ENCODE data around the gene STARD3.
A peak's percentile ranks its signal among the peaks of the same experiment; 100 is the strongest.
"Not testable (repeated sequence)": the region's sequence is repeated elsewhere in the genome, so short reads cannot be mapped to it uniquely, and the experiment has no call there.

Gene STARD3

DNA sequence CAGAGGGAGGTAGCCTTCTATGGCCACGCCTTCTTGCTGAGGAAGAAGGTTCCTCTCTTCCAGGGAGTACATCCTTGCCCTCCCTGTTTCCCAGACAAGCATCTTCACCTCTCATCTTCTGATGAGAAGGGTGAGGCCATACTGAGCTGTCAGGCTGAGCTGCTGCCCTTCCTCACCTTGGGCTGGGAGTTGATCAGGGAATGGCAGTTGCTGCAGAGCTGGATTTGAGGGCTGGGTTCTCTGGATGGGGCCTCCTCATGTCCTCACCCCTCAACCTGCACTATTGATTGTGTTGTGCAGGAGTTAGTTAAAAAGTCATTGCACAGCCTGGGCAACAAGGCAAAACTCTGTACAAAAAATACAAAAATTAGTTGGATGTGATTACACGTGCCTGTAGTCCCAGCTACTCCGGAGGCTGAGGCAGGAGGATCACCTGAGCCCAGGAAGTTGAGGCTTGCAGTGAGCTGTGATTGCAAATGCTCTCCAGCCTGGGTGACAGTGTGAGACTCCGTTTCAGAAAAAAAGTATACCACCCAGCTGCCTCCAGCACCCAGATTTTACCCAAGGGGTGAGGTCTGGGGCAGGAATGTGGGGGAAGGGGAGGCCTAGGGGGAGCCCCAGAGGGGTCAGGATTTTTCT, 65.0 kb downstream of the STARD3 start:
- Histone ChIP-seq H3K4me3 (ENCODE audit: low read depth, low read length) (peak overlapping the region; percentile 90), H3K9ac (ENCODE audit: low read depth, low read length) (no peak overlapping the region)

DNA sequence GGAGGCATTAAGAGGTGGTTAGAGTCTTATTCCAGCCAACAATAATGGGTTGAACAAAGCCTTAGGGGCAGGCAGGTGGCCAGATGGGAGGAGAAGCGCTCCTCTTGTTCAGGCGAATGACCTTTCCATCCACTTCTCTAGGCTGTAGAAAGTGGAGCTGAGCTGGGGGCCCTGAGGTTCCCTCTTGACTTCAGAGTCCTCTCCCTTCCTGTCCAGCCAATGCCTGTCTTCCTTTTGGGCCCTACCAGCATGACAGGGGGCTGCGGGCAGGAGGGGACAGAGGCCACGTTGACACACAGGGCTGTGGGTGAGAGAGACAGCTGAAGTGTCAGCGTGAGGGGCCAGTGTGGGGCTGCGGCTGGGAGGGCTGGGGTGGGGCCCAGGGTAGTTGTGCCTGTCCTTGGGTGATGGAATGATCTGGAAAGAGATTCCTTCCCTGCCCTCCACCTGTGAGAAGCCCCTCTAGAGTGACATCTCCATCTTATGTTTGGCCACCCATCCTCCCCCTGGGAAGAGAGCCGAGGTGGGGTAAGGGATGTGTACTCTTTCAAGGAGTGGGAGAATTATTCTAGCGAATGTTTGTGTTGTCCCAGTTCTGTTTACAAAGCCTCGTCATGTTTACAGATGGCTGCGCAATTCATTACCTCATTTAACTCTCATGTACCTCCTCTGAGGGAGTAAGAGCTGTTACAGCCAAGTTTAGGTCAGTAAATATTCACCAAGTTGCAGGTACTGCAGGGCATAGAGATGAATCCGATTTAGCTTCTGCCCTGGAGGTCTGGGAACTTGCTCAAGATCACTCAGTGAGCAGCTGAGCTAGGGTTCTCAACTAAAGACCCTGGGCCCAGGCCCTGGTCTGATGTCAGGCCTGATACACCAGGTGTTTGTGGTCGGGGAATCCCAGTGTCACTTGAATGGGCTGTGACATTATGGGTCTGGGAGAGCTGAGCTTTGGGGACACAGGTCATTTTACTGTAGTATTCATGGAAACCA, 66.3 kb downstream of the STARD3 start:
- no peaks in the 10 kb centered on the region for H3K27me3 ChIP-seq (ENCODE audit: control insufficient read depth, insufficient read depth, low read length)
- H3K4me1 ChIP-seq (ENCODE audit: control insufficient read depth, insufficient read depth, low read length), result peaks cover 28% of the 10 kb centered on the region
- H3K9ac ChIP-seq (ENCODE audit: low read depth, low read length), result no peak overlapping the region
- H3K9me3 ChIP-seq (ENCODE audit: control insufficient read depth, insufficient read depth, low read length), result no peaks in the 10 kb centered on the region
- H3K36me3 ChIP-seq (ENCODE audit: control insufficient read depth, insufficient read depth, low read length), result peaks cover 23% of the 10 kb centered on the region
- H3K4me3 ChIP-seq (ENCODE audit: low read depth, low read length), result peak overlapping the region; percentile 3

More for the DNA sequence above, 65.0 kb downstream of the STARD3 start:
- Histone ChIP-seq H3K27me3 (ENCODE audit: control insufficient read depth, insufficient read depth, low read length) (no peaks in the 10 kb centered on the region), H3K36me3 (ENCODE audit: control insufficient read depth, insufficient read depth, low read length) (peaks cover 12% of the 10 kb centered on the region), H3K9me3 (ENCODE audit: control insufficient read depth, insufficient read depth, low read length) (no peaks in the 10 kb centered on the region), H3K4me1 (ENCODE audit: control insufficient read depth, insufficient read depth, low read length) (peaks cover 28% of the 10 kb centered on the region)

DNA sequence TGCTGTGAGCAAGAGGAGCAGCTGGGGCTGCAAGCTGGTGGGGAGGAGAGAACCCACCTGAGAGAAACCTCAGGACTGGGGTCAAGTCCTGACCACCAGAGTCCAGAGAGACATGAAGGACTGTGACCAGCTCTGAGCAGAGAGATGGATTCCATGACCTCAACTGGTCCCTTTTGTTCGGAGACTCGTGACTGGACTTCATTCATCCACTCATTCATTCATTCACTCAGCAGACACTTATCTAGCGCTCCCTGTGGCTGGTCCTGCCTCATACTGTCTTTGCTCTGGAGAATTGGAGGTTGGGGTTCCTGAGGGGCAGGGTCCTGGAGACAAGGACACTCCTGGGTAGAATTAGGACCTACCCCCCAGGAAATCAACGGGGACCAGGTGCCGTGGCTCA, 67.0 kb downstream of the STARD3 start:
- no peaks in the 10 kb centered on the region for H3K27me3 ChIP-seq (ENCODE audit: control insufficient read depth, insufficient read depth, low read length)
- peaks cover 30% of the 10 kb centered on the region for H3K36me3 ChIP-seq (ENCODE audit: control insufficient read depth, insufficient read depth, low read length)
- H3K4me3 ChIP-seq (ENCODE audit: low read depth, low read length), result no peak overlapping the region
- no peaks in the 10 kb centered on the region for H3K9me3 ChIP-seq (ENCODE audit: control insufficient read depth, insufficient read depth, low read length)
- no peak overlapping the region for H3K9ac ChIP-seq (ENCODE audit: low read depth, low read length)
- peaks cover 25% of the 10 kb centered on the region for H3K4me1 ChIP-seq (ENCODE audit: control insufficient read depth, insufficient read depth, low read length)

DNA sequence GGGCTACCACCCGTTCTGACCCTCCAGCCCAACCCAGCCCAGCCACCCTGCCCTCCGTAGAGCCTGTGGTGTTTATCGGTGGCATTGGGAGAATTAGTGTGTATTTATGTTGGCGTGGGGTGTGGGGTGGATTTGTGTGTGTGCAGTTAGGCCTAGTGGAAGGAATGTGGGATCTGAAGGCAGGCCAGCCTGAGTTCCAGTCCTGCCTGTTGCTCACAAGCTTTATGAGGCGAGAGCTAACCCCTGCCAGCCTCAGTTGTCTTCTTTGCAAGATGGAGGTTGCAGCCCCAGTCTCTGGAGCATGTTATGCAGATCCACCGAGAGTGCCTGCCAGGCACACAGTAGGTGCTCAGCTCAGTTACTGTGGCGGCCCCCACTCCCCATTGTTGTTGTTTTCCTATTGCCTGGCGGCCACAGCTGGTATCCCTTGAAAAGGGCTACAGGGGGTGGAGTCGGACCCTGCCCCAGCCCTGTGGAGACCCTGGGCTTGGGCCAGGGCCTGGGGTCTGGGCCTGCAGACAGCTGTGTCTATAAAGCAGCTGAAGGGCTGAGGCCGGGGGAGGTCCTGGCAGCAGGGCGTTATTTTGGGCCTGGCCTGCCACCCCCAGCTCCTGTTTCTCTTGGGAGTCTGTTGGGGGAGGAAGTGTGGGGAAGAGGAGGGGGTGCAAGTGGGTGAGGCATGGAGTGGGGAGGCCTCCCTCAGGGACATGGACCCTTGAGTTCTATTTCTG, 68.0 kb downstream of the STARD3 start:
- peaks cover 40% of the 10 kb centered on the region for H3K36me3 ChIP-seq (ENCODE audit: control insufficient read depth, insufficient read depth, low read length)
- peaks cover 25% of the 10 kb centered on the region for H3K4me1 ChIP-seq (ENCODE audit: control insufficient read depth, insufficient read depth, low read length)
- peak overlapping the region; percentile 47 for H3K9ac ChIP-seq (ENCODE audit: low read depth, low read length)
- H3K27me3 ChIP-seq (ENCODE audit: control insufficient read depth, insufficient read depth, low read length), result no peaks in the 10 kb centered on the region
- H3K4me3 ChIP-seq (ENCODE audit: low read depth, low read length), result no peak overlapping the region
- no peaks in the 10 kb centered on the region for H3K9me3 ChIP-seq (ENCODE audit: control insufficient read depth, insufficient read depth, low read length)

DNA sequence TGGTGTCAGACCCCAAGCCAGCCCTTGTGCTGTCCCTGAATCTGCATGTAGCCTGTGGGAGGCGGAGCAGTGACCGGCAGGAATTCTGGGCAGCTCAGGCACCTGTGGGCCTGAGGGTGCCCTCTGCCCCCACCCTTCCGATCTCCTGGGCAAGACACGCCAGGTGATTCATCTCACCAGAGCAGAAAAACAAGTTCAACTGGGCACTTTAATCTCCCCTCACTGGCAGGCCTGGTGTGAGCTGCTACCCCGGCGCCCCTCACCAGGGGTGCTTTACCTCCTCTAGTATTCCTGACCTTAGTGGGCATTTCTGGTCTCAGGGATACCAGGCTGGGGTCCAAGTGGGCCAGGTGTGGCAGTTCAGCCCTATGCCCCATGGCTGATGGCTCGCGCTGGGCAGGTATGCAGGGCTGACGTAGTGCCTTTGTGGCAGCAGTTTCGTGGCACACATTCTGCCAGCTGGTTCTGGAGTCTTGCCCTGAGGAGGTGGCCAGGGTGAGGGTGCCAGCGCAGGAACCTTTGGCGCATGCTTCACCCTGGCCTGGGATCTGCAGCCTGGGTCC, 68.9 kb downstream of the STARD3 start:
- H3K27me3 ChIP-seq (ENCODE audit: control insufficient read depth, insufficient read depth, low read length), result no peaks in the 10 kb centered on the region
- no peaks in the 10 kb centered on the region for H3K9me3 ChIP-seq (ENCODE audit: control insufficient read depth, insufficient read depth, low read length)
- no peak overlapping the region for H3K4me3 ChIP-seq (ENCODE audit: low read depth, low read length)
- peak overlapping the region; percentile 47 for H3K9ac ChIP-seq (ENCODE audit: low read depth, low read length)
- H3K36me3 ChIP-seq (ENCODE audit: control insufficient read depth, insufficient read depth, low read length), result peaks cover 47% of the 10 kb centered on the region
- H3K4me1 ChIP-seq (ENCODE audit: control insufficient read depth, insufficient read depth, low read length), result peaks cover 25% of the 10 kb centered on the region

DNA sequence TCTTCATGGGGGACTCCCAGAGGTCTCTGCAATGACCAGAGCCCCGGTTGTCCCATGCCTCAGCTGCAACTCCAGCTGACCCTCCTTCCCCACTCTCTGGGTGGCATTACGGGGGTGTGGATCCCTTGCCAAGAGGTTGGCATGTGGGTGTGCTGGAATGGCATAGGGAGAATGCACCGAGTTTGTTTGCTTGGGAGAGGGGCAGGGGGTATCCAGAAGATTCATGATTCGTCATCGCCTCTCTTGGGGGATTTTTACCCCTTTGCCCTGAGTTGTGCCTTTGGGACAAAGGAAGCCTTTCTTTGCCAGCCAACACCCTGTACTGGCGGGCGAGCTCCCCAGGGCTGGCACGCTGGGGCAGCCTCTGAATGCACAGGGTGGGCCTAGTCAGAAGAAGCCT, 69.4 kb downstream of the STARD3 start:
- H3K36me3 ChIP-seq (ENCODE audit: control insufficient read depth, insufficient read depth, low read length), result peaks cover 52% of the 10 kb centered on the region
- no peaks in the 10 kb centered on the region for H3K9me3 ChIP-seq (ENCODE audit: control insufficient read depth, insufficient read depth, low read length)
- H3K27me3 ChIP-seq (ENCODE audit: control insufficient read depth, insufficient read depth, low read length), result no peaks in the 10 kb centered on the region
- peaks cover 25% of the 10 kb centered on the region for H3K4me1 ChIP-seq (ENCODE audit: control insufficient read depth, insufficient read depth, low read length)
- H3K4me3 ChIP-seq (ENCODE audit: low read depth, low read length), result no peak overlapping the region
- H3K9ac ChIP-seq (ENCODE audit: low read depth, low read length), result no peak overlapping the region

DNA sequence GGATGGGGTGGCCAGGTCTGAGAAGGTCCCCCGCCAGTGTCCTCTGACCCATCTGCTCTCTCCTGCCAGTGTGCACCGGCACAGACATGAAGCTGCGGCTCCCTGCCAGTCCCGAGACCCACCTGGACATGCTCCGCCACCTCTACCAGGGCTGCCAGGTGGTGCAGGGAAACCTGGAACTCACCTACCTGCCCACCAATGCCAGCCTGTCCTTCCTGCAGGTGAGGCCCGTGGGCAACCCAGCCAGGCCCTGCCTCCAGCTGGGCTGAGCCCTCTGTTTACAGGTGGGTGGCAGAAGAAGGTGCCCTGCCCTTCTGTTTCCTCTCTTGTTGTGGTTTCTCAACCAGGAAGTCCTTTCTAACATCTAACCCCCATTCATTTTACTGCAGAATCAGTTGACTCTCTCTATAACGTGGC, 70.0 kb downstream of the STARD3 start:
- H3K36me3 ChIP-seq (ENCODE audit: control insufficient read depth, insufficient read depth, low read length), result peaks cover 57% of the 10 kb centered on the region
- H3K9ac ChIP-seq (ENCODE audit: low read depth, low read length), result no peak overlapping the region
- no peak overlapping the region for H3K4me3 ChIP-seq (ENCODE audit: low read depth, low read length)
- H3K4me1 ChIP-seq (ENCODE audit: control insufficient read depth, insufficient read depth, low read length), result peaks cover 25% of the 10 kb centered on the region
- no peaks in the 10 kb centered on the region for H3K27me3 ChIP-seq (ENCODE audit: control insufficient read depth, insufficient read depth, low read length)
- no peaks in the 10 kb centered on the region for H3K9me3 ChIP-seq (ENCODE audit: control insufficient read depth, insufficient read depth, low read length)

DNA sequence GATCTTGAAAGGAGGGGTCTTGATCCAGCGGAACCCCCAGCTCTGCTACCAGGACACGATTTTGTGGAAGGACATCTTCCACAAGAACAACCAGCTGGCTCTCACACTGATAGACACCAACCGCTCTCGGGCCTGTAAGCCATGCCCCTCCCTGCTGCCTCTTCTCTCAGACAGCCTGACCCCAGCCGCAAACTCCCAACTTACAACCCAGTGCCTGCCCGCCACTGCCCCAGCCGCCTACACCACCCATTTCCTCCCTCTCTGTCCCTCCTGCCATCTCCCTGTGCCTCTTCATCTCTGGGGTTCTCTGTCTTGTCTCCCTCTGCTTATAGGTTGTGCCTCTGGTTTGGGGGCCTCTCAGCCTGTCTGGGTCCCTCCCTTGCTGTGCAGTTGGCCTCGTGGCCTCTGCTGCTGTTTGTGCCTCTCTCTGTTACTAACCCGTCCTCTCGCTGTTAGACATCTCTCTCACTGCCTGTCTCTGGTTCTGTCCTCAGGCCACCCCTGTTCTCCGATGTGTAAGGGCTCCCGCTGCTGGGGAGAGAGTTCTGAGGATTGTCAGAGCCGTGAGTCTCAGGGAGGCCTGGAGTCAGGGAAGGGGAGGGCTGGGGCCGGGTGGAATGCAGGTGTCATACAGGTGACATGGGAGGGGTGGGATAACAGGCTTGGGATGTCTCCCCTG, 72.5 kb downstream of the STARD3 start:
- Histone ChIP-seq H3K9me3 (ENCODE audit: control insufficient read depth, insufficient read depth, low read length) (no peaks in the 10 kb centered on the region), H3K4me3 (ENCODE audit: low read depth, low read length) (no peak overlapping the region), H3K9ac (ENCODE audit: low read depth, low read length) (no peak overlapping the region), H3K4me1 (ENCODE audit: control insufficient read depth, insufficient read depth, low read length) (peaks cover 9% of the 10 kb centered on the region), H3K27me3 (ENCODE audit: control insufficient read depth, insufficient read depth, low read length) (no peaks in the 10 kb centered on the region), H3K36me3 (ENCODE audit: control insufficient read depth, insufficient read depth, low read length) (peaks cover 73% of the 10 kb centered on the region)

DNA sequence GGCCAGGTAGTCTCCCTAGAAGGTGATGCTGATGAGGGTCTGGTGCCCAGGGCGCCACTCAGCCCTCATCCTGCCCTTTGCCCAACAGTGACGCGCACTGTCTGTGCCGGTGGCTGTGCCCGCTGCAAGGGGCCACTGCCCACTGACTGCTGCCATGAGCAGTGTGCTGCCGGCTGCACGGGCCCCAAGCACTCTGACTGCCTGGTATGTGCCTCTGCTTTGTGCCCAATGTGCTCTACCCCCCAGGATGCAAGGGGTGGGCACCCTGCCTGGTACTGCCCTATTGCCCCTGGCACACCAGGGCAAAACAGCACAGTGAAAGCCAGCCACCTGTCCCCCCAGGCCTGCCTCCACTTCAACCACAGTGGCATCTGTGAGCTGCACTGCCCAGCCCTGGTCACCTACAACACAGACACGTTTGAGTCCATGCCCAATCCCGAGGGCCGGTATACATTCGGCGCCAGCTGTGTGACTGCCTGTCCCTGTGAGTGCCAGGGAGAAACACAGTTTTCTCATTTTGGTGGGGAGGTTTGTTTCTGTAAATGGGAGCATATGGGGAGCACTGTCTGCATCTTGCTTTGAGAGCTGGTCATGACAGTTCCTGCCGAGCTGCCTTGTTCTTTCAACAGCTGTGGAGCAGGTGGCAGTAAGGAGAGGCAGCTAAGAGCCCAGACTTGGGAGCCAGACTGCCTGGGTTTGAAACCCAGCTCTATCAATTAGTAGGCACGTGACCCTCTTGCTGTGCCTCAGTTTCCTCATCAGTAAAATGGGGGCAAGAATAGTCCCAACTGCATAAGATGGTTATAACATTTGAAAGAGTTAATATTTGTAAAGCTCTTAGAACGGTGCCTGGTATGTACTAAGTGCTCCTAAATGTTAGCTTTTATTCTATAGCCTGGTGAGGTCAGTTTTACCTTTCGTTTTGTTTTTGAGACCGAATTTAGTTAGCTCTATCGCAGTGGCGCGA, 73.3 kb downstream of the STARD3 start:
- H3K9ac ChIP-seq (ENCODE audit: low read depth, low read length), result no peak overlapping the region
- no peak overlapping the region for H3K4me3 ChIP-seq (ENCODE audit: low read depth, low read length)
- no peaks in the 10 kb centered on the region for H3K27me3 ChIP-seq (ENCODE audit: control insufficient read depth, insufficient read depth, low read length)
- H3K4me1 ChIP-seq (ENCODE audit: control insufficient read depth, insufficient read depth, low read length), result peaks cover 4% of the 10 kb centered on the region
- H3K36me3 ChIP-seq (ENCODE audit: control insufficient read depth, insufficient read depth, low read length), result peaks cover 78% of the 10 kb centered on the region
- H3K9me3 ChIP-seq (ENCODE audit: control insufficient read depth, insufficient read depth, low read length), result no peaks in the 10 kb centered on the region

DNA sequence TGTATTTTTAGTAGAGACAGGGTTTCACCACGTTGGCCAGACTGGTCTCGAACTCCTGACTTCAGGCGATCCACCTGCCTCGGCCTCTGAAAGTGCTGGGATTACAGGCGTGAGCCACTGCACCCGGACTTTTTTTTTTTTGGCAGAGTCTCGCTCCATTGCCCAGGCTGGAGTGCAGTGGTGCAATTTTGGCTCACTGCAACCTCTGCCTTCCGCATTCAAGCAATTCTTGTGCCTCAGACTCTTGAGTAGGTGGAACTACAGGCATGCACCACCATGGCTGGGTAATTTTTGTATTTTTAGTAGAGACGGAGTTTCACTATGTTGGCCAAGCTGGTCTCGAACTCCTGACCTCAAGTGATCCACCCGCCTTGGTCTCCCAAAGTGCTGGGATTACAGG, 74.1 kb downstream of the STARD3 start:
- H3K9ac ChIP-seq (ENCODE audit: low read depth, low read length); H3K4me3 ChIP-seq (ENCODE audit: low read depth, low read length); H3K4me1 ChIP-seq (ENCODE audit: control insufficient read depth, insufficient read depth, low read length); H3K9me3 ChIP-seq (ENCODE audit: control insufficient read depth, insufficient read depth, low read length); H3K27me3 ChIP-seq (ENCODE audit: control insufficient read depth, insufficient read depth, low read length): not testable (repeated sequence)
- H3K36me3 ChIP-seq (ENCODE audit: control insufficient read depth, insufficient read depth, low read length), result peaks cover 80% of the 10 kb centered on the region

Data from iPS-15b (cell line).